Purkinje cell (primary cell): ENCODE results near the gene PPL. TPM values are rescaled to one million over a fixed set of nuclear protein-coding genes. Genes with fewer than 3 reads are reported as not detected.

Experiments used
- polyA plus RNA-seq: library from polyadenylated mRNA; unstranded; fragments of >200 nt; fragmentation: Nextera tagmentation; gene quantifications from 2 replicates; pipeline ENCODE4 v1.2.1, GENCODE V29; 2014

PPL gene
- polyA plus RNA-seq = 0.13 and 1.9 TPM in 2 replicates

GRCh38 chr16:4936991-4937781 is at the start of gene PPL:
TSS of gene PPL (minus strand) at chr16:4937148. CDS start at chr16:4937045, 103 bp downstream.

GRCh38 chr16:4957720-4958509 is 21.0 kb upstream of the PPL start, which contains the start of gene SEC14L5:
TSS of gene SEC14L5 (plus strand) at chr16:4958330. CDS start at chr16:4959324, 994 bp downstream.

GRCh38 chr16:4846901-4847773 is 89.8 kb downstream of the PPL start, which contains the start of the genes GLYR1 and UBN1:
TSS of gene GLYR1 (minus strand) at chr16:4847288. CDS start at chr16:4847265, 23 bp downstream.
TSS of gene UBN1 (plus strand) at chr16:4847481. CDS start at chr16:4852918, 5,437 bp downstream.

Other genes with a start within 250 kb of the PPL start
- 10.8 and 19.1 TPM in 2 replicates for gene NUDT16L1, start 243.6 kb downstream of the PPL start, polyA plus RNA-seq
- 0.14 and 5.5 TPM in 2 replicates for gene ANKS3, start 202.9 kb downstream of the PPL start, polyA plus RNA-seq
- 0.27 TPM in 1 of 2 replicates, not detected in the other for gene DNAAF8, start 202.6 kb downstream of the PPL start, polyA plus RNA-seq
- 0.11 and 1.2 TPM in 2 replicates for gene ZNF500, start 170.0 kb downstream of the PPL start, polyA plus RNA-seq
- not detected in 2 replicates for gene SEPTIN12, start 148.8 kb downstream of the PPL start, polyA plus RNA-seq
- gene SMIM22, start 141.8 kb downstream of the PPL start, polyA plus RNA-seq = not detected in 2 replicates
- gene ROGDI, start 134.5 kb downstream of the PPL start, polyA plus RNA-seq = 27.7 and 31.0 TPM in 2 replicates
- gene GLYR1, start 89.9 kb downstream of the PPL start, polyA plus RNA-seq = 20.4 and 37.1 TPM in 2 replicates
- 0.97 and 3.4 TPM in 2 replicates for gene UBN1, start 89.7 kb downstream of the PPL start, polyA plus RNA-seq
- 0.55 and 1.8 TPM in 2 replicates for gene SEC14L5, start 21.2 kb upstream of the PPL start, polyA plus RNA-seq
- gene NAGPA, start 96.8 kb upstream of the PPL start, polyA plus RNA-seq = 1.9 and 10.8 TPM in 2 replicates
- 3.8 and 5.6 TPM in 2 replicates for gene C16orf89, start 128.8 kb upstream of the PPL start, polyA plus RNA-seq
- gene ALG1, start 134.7 kb upstream of the PPL start, polyA plus RNA-seq = 1.3 and 4.0 TPM in 2 replicates
- 2.6 and 4.1 TPM in 2 replicates for gene EEF2KMT, start 160.6 kb upstream of the PPL start, polyA plus RNA-seq